ENCODE results near the gene FASLG.
A peak's percentile ranks its signal among the peaks of the same experiment; 100 is the strongest.

The FASLG gene

DNA sequence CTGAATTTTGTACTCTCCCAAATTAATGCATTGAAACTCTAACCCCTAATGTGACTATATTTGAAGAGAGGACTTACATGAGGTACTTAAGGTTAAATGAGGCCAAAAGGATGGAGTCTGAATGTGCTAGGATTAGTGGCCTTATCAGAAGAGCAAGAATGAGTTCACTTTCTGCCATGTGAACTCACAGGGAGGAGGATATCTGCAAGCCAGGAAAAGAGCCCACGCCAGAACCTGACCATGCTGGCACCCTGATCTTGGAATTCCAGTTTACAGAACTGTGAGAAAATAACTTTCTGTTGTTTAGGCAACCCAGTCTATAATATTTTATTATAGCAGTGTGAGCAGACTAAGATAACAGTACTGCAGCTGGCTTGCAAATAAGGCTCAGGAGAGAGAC is 12.2 kb upstream of the FASLG start:
- DNase-seq (ENCODE audit: low read depth in 2 of 2) = no peak

DNA sequence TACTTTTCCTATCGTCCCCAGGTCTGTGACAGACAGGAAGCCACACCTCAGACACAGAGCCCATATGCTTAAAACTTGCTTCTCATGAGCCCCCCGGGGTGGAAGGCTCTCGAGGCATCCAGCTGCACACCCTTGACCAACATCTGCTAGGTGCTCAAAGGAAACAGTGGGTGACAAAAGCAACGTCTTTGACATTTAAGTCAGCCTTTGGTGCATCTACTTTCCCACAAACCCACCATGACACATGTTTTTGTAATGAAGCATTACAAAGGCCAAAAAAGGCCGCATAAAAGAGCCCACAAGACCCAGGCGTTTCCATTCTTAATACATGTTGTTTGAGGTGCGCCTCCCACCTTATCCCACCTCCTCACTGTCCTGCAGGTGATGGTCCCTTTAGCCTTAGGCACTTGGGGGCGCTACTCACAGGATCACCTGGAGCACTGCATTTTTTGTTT is 11.8 kb upstream of the FASLG start:
- no peak for DNase-seq (ENCODE audit: low read depth in 2 of 2)

DNA sequence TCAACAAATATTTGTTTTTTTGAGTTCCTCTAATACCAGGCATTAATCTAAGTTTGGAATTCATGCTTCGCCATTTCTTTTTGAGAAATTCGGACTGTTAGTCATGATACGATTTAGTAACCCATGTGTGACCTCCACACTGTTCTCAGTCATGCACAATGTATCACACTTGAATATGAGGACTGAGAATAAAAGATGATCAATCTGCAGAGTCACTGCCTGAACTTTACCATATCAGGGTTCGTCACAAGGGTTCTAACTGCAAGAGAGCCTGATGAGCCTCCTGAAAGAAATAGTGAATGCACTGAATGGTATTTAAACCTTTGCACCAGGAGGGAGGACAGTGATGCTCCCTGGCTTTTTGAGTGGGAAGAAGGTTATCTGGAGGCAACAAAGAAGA is 10.9 kb upstream of the FASLG start:
- DNase-seq (ENCODE audit: low read depth in 2 of 2) = no peak

DNA sequence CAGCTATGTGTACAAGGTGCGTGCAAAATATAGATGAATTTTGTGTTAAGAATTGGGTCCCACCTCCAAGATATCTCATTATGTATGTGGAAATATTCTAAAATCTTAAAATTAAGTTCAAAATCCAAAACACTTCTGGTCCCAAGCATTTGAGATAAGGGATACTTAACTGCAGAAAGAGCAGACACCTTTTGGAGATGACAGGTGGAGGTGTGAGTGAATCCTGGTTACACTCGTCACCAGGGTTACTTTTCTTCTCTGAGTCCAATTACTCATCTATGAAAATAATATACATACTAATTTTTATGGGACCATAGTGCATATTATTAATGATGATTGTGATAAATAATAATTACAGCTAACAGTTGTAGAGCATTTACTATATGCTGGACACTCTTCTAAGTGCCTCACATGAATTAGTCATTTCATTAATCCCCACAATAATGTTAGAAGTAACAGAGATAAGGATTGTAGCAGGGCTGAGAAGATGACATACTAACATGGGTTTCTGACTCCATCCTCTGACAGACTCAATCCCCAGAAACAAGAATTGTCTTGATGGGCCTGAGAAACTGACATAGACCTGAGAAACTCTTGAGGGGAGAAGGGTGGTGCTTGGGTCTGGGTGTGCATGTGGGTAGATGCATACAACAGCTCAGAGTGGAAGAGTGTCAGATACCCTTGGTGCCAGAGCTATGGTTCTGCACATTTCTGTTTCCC is 8.3 kb upstream of the FASLG start:
- no peak for DNase-seq (ENCODE audit: low read depth in 2 of 2)

DNA sequence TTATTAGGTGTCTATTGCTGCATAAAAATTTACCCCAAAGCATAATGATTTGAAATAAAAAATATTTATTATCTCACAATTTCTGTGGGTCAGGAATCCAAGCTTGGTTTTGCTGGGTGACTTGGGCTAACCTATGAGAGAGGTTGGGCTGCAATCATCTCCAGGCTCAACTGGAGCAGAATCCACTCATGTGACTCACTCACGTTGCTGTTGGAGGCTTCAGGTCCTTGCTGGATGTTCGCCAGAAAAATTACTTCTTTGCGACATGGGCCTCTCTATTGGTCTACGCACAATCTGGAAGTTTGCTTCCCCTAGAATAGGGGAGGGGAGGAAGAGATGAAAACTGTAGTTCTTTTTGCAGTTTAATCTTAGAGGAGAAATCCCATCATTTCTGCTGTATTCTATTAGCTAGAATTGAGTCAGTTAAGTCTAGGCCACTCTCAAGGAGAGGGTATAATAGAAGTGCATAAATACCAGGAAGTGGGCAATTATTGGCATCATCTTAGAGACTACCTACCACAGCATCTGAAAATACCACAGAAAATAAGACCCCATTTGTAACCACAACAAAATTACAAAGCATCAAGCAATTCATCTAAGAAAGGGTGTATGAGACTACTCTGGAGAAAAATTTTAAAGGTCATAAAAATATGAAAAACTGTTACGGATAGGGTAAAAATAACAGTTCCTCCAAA is 5.7 kb upstream of the FASLG start:
- DNase-seq (ENCODE audit: low read depth in 2 of 2) = no peak

DNA sequence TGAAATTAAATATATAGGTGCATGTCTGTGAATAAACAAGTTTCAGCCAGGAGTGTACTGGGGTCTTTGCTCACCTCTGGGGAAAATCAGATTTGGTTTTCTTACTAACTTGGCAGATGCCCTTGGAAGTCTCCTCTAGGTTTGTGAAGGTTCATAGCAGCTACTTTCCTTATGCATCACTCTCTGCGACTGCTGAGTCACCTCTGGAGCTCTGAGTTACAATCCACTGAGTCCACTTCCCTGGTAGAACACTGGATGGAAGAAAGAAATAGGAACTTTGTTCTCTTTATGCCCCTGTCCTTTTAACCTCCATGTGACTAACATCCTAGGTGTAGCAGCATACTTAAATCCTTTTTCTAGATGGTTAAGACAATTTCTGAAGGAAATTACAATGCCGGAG is 4.4 kb upstream of the FASLG start:
- DNase-seq (ENCODE audit: low read depth in 2 of 2) = no peak

DNA sequence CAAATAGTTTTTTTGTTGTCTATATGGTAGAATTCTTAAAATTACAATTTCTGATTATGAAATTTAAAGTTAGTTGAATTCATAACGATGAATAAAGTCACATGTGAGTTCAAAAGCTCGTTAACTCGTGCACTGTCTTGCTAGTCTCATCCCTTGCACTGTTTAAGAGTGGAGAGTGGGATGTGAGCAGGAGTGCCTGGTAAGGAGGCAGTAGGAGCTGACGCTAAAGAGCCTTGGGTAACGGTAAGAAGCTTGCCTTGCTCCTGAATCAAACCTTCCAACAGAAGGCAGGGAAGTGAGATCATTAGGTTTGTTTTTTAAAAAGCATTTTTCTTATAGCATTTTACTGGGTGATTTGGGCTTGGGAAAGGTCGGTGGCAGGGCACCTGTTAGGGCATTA is 2.3 kb upstream of the FASLG start:
- DNase-seq (ENCODE audit: low read depth in 2 of 2) = no peak

DNA sequence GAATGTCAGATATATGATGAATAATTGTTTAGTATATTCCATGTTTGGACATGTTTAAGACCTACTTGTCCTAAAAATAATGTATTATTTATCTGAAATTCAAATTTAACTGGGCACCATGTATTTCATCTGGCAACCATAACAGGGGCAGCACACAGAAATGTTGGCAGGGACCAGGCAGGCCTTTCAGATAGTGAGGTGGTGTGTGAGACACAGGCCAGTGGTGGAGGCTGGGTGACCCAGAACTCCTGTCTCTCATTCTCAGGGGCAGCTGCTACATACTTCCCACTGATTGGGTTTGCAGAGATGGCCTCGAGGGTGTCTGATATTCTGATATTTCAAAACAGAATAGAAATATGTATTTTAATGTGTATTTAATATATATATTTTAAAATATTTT is 1.3 kb upstream of the FASLG start:
- no peak for DNase-seq (ENCODE audit: low read depth in 2 of 2)

DNA sequence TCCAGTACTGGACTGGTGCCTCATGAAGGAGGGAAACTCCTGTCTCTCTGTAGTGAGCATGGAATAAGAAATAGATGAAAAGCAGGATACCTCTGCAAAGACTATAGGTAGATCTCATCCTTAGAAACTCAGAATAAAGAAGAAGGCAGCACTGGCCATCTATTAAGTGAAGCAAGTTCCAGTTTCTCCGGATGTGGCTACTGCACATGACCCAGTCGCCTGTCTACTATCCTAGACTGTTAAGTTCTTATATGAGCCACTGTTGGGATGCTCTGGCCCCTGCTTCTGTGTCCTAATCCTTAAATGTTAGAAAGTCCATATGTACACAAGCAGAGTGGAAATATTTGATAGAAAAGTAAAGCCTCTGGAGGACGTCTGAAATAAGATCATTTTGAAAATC is 2.2 kb downstream of the FASLG start:
- DNase-seq (ENCODE audit: low read depth in 2 of 2) = no peak

DNA sequence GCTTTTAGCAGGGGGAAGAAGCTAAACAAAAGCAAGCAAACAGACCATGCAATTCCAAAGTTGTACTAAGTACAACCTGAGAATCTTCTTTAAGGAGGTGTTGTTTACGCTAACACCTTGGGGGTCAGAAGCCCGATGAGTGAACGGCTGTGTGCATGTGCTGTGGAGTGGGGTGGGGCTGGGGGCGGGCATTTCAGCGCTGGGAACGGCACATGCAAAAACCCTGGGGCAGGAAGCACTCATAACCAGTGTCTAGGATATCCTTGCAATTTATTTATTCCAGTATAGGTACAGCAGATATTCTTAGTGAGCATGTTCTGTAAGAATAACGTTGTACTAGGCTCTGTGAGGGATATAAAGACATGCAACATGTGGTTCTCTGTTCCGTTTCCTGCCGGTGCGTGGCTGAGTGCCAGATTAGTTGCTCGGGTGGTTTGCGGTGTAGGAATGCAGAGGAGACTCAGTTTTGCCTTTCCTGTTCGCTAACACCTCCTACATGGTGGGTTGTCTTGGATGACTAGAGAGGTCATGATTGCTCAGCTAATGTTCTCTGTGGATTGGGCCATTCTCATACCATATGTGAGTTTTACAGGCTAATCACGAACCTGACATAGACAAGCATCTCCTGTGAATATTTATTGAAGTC is 3.7 kb downstream of the FASLG start:
- peak; percentile 73 to 80 for DNase-seq (ENCODE audit: low read depth in 2 of 2)

DNA sequence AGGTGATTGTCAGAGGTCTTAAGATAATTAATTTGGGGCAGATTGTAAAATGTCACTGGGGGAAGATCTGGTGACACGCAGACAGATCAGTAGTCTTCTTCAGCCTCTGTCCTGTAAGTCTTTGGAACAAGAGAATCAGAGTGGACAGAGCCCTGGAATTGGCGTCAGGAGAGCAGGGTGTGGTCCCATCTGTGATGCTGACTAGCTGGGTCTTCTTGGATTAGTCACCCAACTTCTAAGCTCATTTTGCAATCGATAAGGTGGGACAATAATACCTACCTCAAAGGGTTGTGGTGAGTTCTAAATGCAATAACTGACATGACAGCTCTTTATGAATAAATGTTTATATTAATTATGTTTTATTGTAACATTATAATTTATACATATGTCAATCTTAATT is 4.8 kb downstream of the FASLG start:
- no peak for DNase-seq (ENCODE audit: low read depth in 2 of 2)

DNA sequence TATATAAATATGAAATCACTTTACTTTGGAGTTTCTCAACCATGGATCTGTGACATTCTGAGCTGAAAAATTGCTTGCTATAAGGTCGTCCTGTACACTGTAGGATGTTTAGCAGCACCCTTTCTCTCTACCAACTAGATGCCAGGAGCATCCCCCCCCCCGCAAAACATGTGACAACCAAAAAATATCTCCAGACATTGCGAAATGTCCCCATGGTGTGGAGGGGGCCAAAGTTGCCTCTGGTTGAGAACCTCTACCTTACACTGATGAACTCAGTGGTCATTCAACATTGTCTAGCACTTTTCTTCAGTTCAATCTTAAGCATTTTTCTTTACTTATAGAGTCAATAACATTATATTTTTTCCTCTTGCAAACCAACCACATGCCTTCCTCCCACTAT is 9.2 kb downstream of the FASLG start:
- no peak for DNase-seq (ENCODE audit: low read depth in 2 of 2)

DNA sequence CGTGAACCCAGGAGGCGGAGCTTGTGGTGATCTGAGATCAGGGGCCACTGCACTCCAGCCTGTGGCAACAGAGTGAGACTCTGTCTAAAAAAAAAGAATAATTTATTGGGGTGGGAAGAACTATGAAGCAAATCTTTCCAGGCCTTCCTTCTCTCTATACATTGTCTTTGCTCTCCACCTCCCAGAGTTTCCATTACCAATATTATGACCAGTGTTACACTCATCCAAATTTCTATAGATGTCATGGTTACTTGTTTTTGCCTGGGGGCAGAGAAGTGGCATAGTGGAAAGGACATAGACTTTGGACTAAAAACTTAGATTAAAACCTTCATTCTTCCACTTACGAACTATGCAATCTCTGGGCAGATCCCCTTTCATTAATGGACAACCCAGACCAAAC is 10.1 kb downstream of the FASLG start:
- no peak for DNase-seq (ENCODE audit: low read depth in 2 of 2)

DNA sequence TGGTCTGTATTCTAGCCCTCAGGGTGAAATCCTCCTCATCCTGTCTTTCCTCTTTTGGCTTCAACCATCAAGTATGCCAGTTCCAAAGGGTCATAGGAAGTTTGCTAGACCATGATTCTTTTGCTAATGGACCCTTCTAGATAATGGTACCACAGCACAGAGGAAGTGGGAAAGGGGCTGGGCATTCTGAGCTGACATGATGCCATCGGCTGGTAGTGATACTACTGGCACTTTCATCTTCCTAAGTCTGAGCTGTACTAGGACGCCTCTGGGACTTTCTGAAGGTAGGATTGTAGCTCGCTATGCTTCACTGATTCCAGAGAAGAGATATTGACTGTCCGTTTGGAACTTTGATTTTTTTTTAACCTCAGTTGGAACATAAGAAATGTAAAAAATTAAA is 11.4 kb downstream of the FASLG start:
- no peak for DNase-seq (ENCODE audit: low read depth in 2 of 2)

DNA sequence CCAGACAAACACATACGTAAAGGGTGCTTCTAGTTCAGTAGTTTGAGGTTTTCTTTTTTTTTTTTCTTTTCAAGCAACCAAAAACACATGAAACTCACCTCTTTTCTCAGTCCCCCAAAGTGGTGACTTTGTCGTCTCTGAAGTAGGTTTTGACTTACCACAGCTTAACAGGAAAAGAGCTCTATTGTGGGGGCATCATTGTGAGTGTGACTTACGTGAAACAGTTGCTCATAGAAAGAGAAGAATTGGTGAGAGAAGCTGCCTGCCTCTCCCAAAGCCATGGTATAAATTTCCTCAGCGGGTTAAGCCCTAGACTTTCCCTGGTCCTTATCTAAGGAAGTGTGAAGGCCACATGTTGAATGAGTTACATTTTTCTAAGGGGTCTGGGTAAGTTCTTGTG is 11.9 kb downstream of the FASLG start:
- no peak for DNase-seq (ENCODE audit: low read depth in 2 of 2)

DNA sequence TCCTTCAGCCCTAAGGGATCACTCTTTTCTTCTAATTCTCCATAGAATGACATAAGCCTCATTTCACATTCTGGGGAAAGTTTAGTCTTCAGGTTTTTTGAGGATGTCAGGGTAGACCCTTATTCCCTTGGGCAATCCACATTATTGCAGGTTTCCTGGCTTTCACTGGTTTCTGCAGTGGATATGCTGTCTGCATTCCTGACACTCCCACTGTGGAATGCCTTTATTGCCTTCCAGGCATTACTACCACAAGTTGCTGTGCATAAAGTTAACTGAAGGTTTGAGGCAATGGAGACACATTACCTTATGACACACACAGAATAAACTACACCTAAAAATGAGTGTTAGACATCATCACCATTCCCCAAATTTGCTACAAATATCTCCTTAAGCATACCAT is 12.7 kb downstream of the FASLG start:
- no peak for DNase-seq (ENCODE audit: low read depth in 2 of 2)

DNA sequence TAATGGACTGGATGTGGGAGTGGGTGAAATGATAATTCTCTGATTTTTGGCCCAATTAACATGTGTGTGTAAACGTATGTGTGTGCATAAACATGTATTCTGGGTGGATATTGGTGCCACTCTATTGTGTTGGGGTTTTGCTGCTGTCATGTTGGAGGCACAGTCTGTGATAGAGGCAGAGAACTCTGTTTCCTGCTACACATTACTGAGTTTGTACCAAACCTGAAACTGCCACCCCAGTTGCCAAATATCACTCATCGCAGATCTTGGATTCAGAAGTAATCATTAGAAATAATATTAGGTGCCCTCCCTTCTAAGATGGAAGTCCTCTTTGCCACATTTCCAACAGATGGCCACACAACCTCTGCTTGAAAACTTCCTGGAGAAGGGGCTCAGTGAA is 13.8 kb downstream of the FASLG start:
- no peak for DNase-seq (ENCODE audit: low read depth in 2 of 2)

DNA sequence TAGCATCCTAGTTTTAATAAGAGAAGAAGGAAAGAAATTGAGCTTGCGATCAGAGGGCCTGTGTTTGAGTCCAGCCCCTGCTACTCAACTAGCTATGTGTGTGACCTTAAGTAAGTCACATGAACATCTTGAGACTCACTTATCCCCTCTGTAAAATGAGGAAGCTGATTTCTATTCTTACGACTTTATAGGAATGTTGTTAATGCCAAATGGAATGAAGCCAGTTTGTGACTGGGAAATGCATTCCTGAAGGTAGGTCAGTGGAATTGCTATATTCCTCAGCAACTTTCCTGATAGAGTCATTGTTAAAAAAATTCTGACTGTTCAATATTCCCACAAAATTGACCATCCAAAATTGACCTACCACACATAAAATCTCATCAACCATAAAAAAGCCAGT is 14.9 kb downstream of the FASLG start:
- no peak for DNase-seq (ENCODE audit: low read depth in 2 of 2)

DNA sequence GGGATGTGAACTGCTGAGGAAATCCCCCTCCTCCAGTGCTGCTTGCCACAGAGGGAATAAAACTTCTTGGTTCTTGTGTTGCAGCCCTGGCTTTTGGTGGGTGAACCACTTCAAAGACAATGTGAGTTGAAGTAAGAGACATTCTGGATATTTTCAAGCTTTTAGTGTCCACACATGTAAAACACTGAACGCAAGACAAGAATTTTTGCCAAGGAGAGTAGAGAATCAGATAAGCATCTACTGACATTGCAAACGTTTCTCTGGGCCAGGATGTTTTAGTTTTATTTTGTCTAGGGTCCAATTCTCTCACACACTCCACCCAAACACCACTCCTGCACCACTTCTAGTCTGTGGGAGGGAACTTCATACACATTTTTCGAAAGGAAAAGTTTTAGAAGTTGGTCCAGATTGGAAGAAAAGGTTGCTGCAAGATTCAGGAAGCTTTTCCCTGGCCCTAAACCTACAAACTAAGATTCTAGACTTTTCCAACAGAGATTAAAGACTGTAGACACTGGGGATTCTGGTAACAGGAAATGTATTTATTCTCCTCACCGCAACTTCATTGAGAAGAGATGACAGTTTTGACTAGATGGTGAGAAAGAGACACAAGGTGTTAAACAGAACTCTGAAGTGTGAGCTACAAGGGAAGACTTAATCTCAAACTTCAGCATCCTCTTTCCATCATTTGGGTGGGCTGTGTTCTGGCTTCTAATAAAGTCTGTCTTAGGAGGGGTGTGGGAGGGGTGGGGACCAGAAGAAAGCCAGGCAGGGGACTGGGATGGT is 16.1 kb downstream of the FASLG start:
- no peak for DNase-seq (ENCODE audit: low read depth in 2 of 2)

DNA sequence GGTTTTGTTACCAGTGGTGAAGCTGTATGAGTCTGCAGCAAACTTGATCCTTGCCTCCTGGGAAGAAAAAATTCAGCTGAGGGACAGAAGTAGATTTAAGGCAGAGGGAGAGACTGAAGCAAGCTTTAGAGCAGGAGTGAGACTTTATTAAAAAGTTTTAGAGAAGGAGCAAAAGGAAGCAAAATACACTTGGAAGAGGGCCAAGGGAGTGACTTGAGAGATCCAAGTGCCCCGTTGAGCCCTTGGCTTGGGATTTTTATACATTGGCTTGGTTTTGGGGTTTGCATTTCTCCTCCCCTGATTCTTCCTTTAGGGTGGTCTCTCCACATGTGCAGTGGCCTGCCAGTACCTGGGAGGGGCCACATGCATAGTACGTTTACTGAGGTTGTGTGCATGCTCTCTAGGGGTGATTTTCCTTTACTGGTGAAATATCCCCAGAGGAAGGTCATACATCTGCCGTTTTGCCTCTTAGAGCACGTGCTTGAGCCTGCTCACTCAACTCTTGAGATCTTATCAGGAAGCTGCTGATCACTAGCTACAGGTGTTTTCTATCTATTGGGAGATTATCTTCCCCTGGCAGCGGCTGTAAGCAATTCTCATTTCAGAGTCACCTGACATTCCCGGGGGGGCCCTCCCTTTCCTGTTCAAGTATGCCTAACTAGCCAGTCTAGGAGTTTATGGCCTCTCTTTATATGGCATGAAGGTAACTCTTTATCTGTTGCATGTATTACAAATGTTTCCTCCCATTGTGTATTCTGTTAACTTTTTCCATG is 20.3 kb downstream of the FASLG start:
- no peak for DNase-seq (ENCODE audit: low read depth in 2 of 2)

DNA sequence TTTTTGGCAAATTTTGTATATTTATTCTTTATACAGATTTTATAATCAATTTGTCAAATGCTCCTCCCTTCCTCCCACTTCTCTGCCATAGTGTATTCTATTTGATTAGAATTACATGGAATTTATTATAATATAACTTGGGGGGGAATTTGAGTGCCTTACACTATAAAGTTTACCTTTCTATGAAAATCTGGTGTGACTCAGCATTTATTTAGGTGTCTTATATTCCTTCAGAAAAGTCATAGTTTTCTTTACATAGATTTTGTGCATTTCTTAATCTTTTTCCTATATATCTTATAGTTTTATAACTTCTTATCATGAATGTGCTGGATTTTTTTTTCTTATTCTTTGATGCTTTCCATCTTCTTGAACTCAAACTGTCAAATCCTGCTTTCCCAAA is 21.3 kb downstream of the FASLG start:
- DNase-seq (ENCODE audit: low read depth in 2 of 2) = no peak

Measured in stimulated activated CD8-positive, alpha-beta memory T cell treated with anti-CD3 and anti-CD28 coated beads, Interleukin-7, amount 100 ng/mL, for 1 hour (primary cell).